ENCODE data around the gene SEC16A. TPM values are rescaled to one million over a fixed set of nuclear protein-coding genes. Genes with fewer than 3 reads are reported as not detected.
A peak's percentile ranks its signal among the peaks of the same experiment; 100 is the strongest.

Gene SEC16A
- total RNA-seq, 4 donors from 2014 or later: 58.0 to 89.3 (median 75.0) TPM

DNA sequence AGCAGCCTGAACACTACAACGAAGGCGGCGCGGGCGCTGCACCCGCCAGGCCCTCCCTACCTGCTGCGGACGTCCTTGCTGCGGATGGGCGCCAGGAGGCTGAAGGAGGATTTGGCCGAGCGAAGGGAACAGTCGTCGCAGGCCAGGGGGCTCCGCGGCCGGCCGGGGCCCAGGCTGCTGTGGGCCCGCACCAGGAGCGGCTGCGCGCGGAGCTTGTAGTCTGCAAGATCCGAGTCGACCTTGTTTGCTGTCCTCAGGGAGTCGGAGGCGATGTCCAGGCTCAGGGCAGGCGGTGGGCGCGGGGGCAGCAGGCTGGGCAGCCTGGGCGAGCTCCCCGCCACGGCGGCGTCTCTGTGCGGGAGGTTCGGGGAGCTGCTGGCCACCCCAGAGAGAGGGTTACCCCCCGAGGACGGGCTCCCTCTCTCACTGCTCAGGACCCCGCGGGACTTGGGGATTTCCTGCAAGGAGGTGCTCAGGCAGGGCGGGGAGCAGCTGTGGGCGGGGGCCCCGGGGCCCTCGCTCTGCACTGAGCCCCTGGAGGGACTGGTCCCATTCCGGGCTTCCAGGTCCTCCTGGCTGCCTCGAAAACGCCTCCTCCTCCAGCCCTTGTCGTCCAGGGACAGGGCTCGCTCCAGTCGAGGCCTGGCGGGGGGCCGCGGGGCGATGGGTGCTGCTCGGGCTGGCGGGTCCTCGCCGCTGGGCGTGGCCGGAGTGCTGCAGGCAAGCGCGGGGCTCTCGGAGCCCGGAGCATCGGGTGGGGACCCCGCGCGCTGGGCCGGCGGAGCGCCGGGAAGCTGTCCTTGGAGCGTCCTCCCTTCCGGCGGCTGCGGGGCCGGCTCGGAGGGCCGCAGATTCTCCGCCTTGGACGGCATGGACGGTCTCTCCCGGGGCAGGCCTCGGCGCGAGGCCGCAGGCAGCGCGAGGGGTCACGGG, 44.0 kb downstream of the SEC16A start:
- TF ChIP-seq EP300 (IDR thresholded peaks at IDR 0.05) (no peak), POLR2A (IDR thresholded peaks at IDR 0.05) (no peak), POLR2AphosphoS5 (IDR thresholded peaks at IDR 0.05) (no peak)
- TF ChIP-seq, protein P1, sequence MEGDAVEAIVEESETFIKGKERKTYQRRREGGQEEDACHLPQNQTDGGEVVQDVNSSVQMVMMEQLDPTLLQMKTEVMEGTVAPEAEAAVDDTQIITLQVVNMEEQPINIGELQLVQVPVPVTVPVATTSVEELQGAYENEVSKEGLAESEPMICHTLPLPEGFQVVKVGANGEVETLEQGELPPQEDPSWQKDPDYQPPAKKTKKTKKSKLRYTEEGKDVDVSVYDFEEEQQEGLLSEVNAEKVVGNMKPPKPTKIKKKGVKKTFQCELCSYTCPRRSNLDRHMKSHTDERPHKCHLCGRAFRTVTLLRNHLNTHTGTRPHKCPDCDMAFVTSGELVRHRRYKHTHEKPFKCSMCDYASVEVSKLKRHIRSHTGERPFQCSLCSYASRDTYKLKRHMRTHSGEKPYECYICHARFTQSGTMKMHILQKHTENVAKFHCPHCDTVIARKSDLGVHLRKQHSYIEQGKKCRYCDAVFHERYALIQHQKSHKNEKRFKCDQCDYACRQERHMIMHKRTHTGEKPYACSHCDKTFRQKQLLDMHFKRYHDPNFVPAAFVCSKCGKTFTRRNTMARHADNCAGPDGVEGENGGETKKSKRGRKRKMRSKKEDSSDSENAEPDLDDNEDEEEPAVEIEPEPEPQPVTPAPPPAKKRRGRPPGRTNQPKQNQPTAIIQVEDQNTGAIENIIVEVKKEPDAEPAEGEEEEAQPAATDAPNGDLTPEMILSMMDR (IDR thresholded peaks at IDR 0.05): no peak
- Histone ChIP-seq H3K4me1 (peaks cover 35% of the 10 kb centered on the region), H3K9me3 (no peaks in the 10 kb centered on the region), H3K27ac (peak overlapping the region; percentile 72), H3K4me3 (peak overlapping the region; percentile 95), H3K36me3 (peaks cover 37% of the 10 kb centered on the region), H3K27me3 (no peaks in the 10 kb centered on the region)
- DNase-seq (ENCODE audit: low spot score in 2 of 2): no peak
- WGBS: under 1% methylated on average over 12 of the region's 91 CpGs

DNA sequence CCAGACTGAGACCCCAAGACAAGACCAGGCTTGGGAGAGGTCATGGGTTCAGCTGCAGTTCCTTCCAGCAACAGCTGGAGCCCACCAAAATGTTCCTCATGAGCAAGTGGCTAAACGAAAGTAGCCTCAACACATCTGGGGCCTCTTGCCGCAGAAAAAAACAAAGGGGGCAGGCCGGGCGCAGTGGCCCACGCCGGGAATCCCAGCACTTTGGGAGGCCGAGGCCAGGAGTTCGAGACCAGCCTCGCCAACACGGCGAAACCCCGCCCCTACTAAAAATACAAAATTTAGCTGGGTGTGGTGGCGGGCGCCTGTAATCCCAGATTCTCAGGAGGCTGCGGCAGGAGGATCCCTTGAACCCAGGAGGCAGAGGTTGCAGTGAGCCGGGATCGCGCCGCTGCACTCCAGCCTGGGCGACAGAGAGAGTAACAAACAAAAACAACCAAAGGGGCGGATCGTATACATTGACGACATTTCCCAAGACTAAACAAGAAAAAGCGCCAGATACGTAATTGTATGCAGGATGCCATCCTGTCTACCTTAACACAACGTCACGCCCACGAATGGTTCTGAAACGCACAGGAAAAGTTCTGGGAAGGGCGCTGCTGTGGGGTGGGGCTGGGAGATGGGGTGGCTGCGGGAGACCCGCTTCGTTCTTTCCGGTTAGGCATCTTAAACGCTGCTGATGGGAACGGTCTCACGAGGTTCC, 44.8 kb downstream of the SEC16A start:
- no peak overlapping the region for H3K27ac ChIP-seq
- no peaks in the 10 kb centered on the region for H3K9me3 ChIP-seq
- WGBS: 39% methylated on average over 37 of the region's 37 CpGs

DNA sequence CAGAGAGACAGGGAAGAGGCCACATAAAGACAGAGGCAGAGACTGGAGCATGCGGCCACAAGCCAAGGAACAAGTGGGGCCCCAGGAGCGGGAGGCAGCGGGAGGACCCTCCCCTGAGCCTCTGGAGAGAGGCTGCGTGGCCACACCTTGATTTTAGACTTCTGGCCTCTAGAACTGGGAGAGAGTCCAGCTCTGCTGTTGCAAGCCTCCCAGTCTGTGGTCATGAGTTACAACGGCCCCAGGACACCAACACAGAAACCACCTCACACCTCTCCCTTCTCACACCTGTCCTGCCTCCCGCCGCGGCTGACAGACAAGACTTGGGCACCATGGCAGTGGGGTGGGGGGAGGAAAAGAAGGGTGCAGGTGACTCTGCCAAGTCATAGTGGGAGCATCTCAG, 45.4 kb downstream of the SEC16A start:
- DNase-seq (ENCODE audit: low spot score in 2 of 2): no peak
- 55% methylated on average over 8 of the region's 8 CpGs for WGBS
- Histone ChIP-seq H3K4me3 (peak overlapping the region; percentile 95), H3K36me3 (peaks cover 33% of the 10 kb centered on the region), H3K27me3 (no peaks in the 10 kb centered on the region), H3K9me3 (no peaks in the 10 kb centered on the region), H3K4me1 (peaks cover 35% of the 10 kb centered on the region), H3K27ac (no peak overlapping the region)
- TF ChIP-seq, protein P1 (IDR thresholded peaks at IDR 0.05): no peak
- no peak for TF ChIP-seq POLR2A (IDR thresholded peaks at IDR 0.05)
- no peak for TF ChIP-seq EP300 (IDR thresholded peaks at IDR 0.05)
- no peak for TF ChIP-seq POLR2AphosphoS5 (IDR thresholded peaks at IDR 0.05)

More for the DNA sequence above, 44.8 kb downstream of the SEC16A start:
- peak overlapping the region; percentile 95 for H3K4me3 ChIP-seq
- peak in 1 of 2 donors; percentile 71 for DNase-seq (ENCODE audit: low spot score in 2 of 2)
- peaks cover 34% of the 10 kb centered on the region for H3K36me3 ChIP-seq
- no peaks in the 10 kb centered on the region for H3K27me3 ChIP-seq
- TF ChIP-seq, protein P1 (IDR thresholded peaks at IDR 0.05): no peak
- TF ChIP-seq POLR2A (IDR thresholded peaks at IDR 0.05) (no peak), EP300 (IDR thresholded peaks at IDR 0.05) (no peak), POLR2AphosphoS5 (IDR thresholded peaks at IDR 0.05) (no peak)
- peaks cover 35% of the 10 kb centered on the region for H3K4me1 ChIP-seq

DNA sequence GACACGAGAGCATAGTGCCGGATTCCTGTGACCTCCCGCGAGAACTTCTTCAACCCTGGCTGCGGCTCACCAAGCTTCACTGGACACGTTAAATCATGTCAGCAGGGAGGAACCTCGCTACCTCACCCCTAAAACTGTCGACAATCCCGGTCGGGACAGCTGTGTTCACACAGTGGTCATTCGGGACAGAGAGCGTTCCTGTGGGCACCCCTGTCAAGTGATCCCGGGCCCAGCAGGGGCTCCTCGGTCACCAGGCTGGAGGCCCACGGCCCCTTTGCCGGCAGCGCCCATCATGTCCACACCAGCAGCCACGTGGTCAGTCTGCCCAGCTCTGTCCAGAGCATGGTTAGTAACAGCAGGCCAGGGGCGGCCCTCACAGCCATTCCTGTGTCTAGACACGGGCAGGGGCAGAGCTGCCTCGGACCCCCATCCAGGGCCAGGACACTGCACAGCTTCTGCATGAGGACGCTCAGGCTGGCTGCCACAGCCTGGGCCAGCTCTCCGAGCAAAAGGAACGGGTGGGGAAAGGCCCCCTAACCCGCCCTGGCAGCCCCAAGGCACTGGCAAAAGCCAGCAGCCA, 46.7 kb downstream of the SEC16A start:
- peaks cover 35% of the 10 kb centered on the region for H3K4me1 ChIP-seq
- H3K9me3 ChIP-seq: no peaks in the 10 kb centered on the region
- no peak for DNase-seq (ENCODE audit: low spot score in 2 of 2)
- TF ChIP-seq, protein P1 (IDR thresholded peaks at IDR 0.05): no peak
- TF ChIP-seq EP300 (IDR thresholded peaks at IDR 0.05) (no peak), POLR2A (IDR thresholded peaks at IDR 0.05) (no peak), POLR2AphosphoS5 (IDR thresholded peaks at IDR 0.05) (no peak)
- no peak overlapping the region for H3K4me3 ChIP-seq
- peaks cover 28% of the 10 kb centered on the region for H3K36me3 ChIP-seq
- 90% methylated on average over 13 of the region's 25 CpGs for WGBS
- no peak overlapping the region for H3K27ac ChIP-seq
- no peaks in the 10 kb centered on the region for H3K27me3 ChIP-seq

Measured in suprapubic skin (tissue), 4 donors.